ENCODE data around the gene PLXNC1.

- TF ChIP-seq, protein P1, sequence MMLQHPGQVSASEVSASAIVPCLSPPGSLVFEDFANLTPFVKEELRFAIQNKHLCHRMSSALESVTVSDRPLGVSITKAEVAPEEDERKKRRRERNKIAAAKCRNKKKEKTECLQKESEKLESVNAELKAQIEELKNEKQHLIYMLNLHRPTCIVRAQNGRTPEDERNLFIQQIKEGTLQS (IDR thresholded peaks at IDR 0.05; ENCODE audit: insufficient read depth, low read depth, low read length) = no peak
- no peak for TF ChIP-seq JUN (IDR thresholded peaks at IDR 0.05; ENCODE audit: low read depth, low read length)
- TF ChIP-seq MAFK (IDR thresholded peaks at IDR 0.05; ENCODE audit: low read depth, low read length) = no peak
- TF ChIP-seq, protein P2, sequence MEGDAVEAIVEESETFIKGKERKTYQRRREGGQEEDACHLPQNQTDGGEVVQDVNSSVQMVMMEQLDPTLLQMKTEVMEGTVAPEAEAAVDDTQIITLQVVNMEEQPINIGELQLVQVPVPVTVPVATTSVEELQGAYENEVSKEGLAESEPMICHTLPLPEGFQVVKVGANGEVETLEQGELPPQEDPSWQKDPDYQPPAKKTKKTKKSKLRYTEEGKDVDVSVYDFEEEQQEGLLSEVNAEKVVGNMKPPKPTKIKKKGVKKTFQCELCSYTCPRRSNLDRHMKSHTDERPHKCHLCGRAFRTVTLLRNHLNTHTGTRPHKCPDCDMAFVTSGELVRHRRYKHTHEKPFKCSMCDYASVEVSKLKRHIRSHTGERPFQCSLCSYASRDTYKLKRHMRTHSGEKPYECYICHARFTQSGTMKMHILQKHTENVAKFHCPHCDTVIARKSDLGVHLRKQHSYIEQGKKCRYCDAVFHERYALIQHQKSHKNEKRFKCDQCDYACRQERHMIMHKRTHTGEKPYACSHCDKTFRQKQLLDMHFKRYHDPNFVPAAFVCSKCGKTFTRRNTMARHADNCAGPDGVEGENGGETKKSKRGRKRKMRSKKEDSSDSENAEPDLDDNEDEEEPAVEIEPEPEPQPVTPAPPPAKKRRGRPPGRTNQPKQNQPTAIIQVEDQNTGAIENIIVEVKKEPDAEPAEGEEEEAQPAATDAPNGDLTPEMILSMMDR (IDR thresholded peaks at IDR 0.05; ENCODE audit: control extremely low read depth in 1 of 3, insufficient read depth in 1 of 3, low read depth in 1 of 3, low read length in 3 of 3) = no peak
- TF ChIP-seq YY1 (IDR thresholded peaks at IDR 0.05; ENCODE audit: low read depth, low read length) = no peak
- no peak for TF ChIP-seq BRCA1 (IDR thresholded peaks at IDR 0.05; ENCODE audit: low read depth, low read length)
- TF ChIP-seq E2F6 (IDR thresholded peaks at IDR 0.05) = no peak
- TF ChIP-seq JUND (IDR thresholded peaks at IDR 0.05; ENCODE audit: low read length) = no peak
These were observed 169.8 kb downstream of the PLXNC1 start for GRCh38 chr12:94318181-94318580.
